Measurements from ENCODE around the gene CFHR4.
"Not testable (repeated sequence)": the region's sequence is repeated elsewhere in the genome, so short reads cannot be mapped to it uniquely, and the experiment has no call there.

Gene CFHR4

GRCh38 chr1:196933531-196934189, 45.8 kb downstream of the CFHR4 start:
- no peaks in the 10 kb centered on the region for H3K9me3 ChIP-seq (ENCODE audit: control insufficient read depth, insufficient read depth, low read length)
- no peak overlapping the region for H3K27ac ChIP-seq (ENCODE audit: low read length)
- H3K4me3 ChIP-seq (ENCODE audit: low read length) = no peak overlapping the region
- WGBS (ENCODE audit: insufficient coverage, insufficient read length) = no CpG with 5 or more reads among the region's 32 CpGs
- no peaks in the 10 kb centered on the region for H3K4me1 ChIP-seq (ENCODE audit: control insufficient read depth, insufficient read depth, low read length)
- no peaks in the 10 kb centered on the region for H3K36me3 ChIP-seq (ENCODE audit: control insufficient read depth, insufficient read depth, low read length)
- no peaks in the 10 kb centered on the region for H3K27me3 ChIP-seq (ENCODE audit: control insufficient read depth, insufficient read depth, low read length)
- no peak for DNase-seq (ENCODE audit: low read depth, low spot score)

GRCh38 chr1:196941474-196941873, 53.6 kb downstream of the CFHR4 start:
- H3K27ac ChIP-seq (ENCODE audit: low read length); H3K4me1 ChIP-seq (ENCODE audit: control insufficient read depth, insufficient read depth, low read length); H3K36me3 ChIP-seq (ENCODE audit: control insufficient read depth, insufficient read depth, low read length); H3K27me3 ChIP-seq (ENCODE audit: control insufficient read depth, insufficient read depth, low read length); H3K4me3 ChIP-seq (ENCODE audit: low read length); H3K9me3 ChIP-seq (ENCODE audit: control insufficient read depth, insufficient read depth, low read length); DNase-seq (ENCODE audit: low read depth, low spot score): not testable (repeated sequence)
- no CpG with 5 or more reads among the region's 6 CpGs for WGBS (ENCODE audit: insufficient coverage, insufficient read length)

GRCh38 chr1:196943568-196943967, 55.7 kb downstream of the CFHR4 start, which contains the start of gene CFHR2:
Gene CFHR2 (plus strand): TSS chr1:196943738. CDS start chr1:196943881, 143 bp downstream.
- not testable (repeated sequence) for H3K9me3 ChIP-seq (ENCODE audit: control insufficient read depth, insufficient read depth, low read length); H3K4me3 ChIP-seq (ENCODE audit: low read length); H3K4me1 ChIP-seq (ENCODE audit: control insufficient read depth, insufficient read depth, low read length); H3K36me3 ChIP-seq (ENCODE audit: control insufficient read depth, insufficient read depth, low read length); H3K27ac ChIP-seq (ENCODE audit: low read length); DNase-seq (ENCODE audit: low read depth, low spot score); H3K27me3 ChIP-seq (ENCODE audit: control insufficient read depth, insufficient read depth, low read length)
- WGBS (ENCODE audit: insufficient coverage, insufficient read length) = no CpG with 5 or more reads among the region's 1 CpG

GRCh38 chr1:196951711-196952394, 64.0 kb downstream of the CFHR4 start:
- Histone ChIP-seq H3K27me3 (ENCODE audit: control insufficient read depth, insufficient read depth, low read length) (no peaks in the 10 kb centered on the region), H3K9me3 (ENCODE audit: control insufficient read depth, insufficient read depth, low read length) (no peaks in the 10 kb centered on the region), H3K4me3 (ENCODE audit: low read length) (no peak overlapping the region), H3K27ac (ENCODE audit: low read length) (no peak overlapping the region), H3K36me3 (ENCODE audit: control insufficient read depth, insufficient read depth, low read length) (no peaks in the 10 kb centered on the region), H3K4me1 (ENCODE audit: control insufficient read depth, insufficient read depth, low read length) (no peaks in the 10 kb centered on the region)
- no CpG with 5 or more reads among the region's 2 CpGs for WGBS (ENCODE audit: insufficient coverage, insufficient read length)
- no peak for DNase-seq (ENCODE audit: low read depth, low spot score)

- no peak for DNase-seq (ENCODE audit: low read depth, low spot score)
- no peak overlapping the region for H3K27ac ChIP-seq (ENCODE audit: low read length)
- no peak overlapping the region for H3K4me3 ChIP-seq (ENCODE audit: low read length)
- no CpG with 5 or more reads among the region's 2 CpGs for WGBS (ENCODE audit: insufficient coverage, insufficient read length)
- H3K27me3 ChIP-seq (ENCODE audit: control insufficient read depth, insufficient read depth, low read length) = no peaks in the 10 kb centered on the region
- H3K9me3 ChIP-seq (ENCODE audit: control insufficient read depth, insufficient read depth, low read length) = no peaks in the 10 kb centered on the region
- no peaks in the 10 kb centered on the region for H3K4me1 ChIP-seq (ENCODE audit: control insufficient read depth, insufficient read depth, low read length)
- no peaks in the 10 kb centered on the region for H3K36me3 ChIP-seq (ENCODE audit: control insufficient read depth, insufficient read depth, low read length)
Measured at GRCh38 chr1:196954778-196955177, 66.9 kb downstream of the CFHR4 start.

- no peaks in the 10 kb centered on the region for H3K4me1 ChIP-seq (ENCODE audit: control insufficient read depth, insufficient read depth, low read length)
- H3K27ac ChIP-seq (ENCODE audit: low read length) = no peak overlapping the region
- WGBS (ENCODE audit: insufficient coverage, insufficient read length) = no CpG with 5 or more reads among the region's 1 CpG
- no peaks in the 10 kb centered on the region for H3K36me3 ChIP-seq (ENCODE audit: control insufficient read depth, insufficient read depth, low read length)
- no peak overlapping the region for H3K4me3 ChIP-seq (ENCODE audit: low read length)
- no peaks in the 10 kb centered on the region for H3K9me3 ChIP-seq (ENCODE audit: control insufficient read depth, insufficient read depth, low read length)
- H3K27me3 ChIP-seq (ENCODE audit: control insufficient read depth, insufficient read depth, low read length) = no peaks in the 10 kb centered on the region
- DNase-seq (ENCODE audit: low read depth, low spot score) = no peak
Measured at GRCh38 chr1:196955926-196956325, 68.1 kb downstream of the CFHR4 start.

GRCh38 chr1:196960854-196961253, 73.0 kb downstream of the CFHR4 start:
- DNase-seq (ENCODE audit: low read depth, low spot score) = no peak
- Histone ChIP-seq H3K27me3 (ENCODE audit: control insufficient read depth, insufficient read depth, low read length) (no peaks in the 10 kb centered on the region), H3K4me3 (ENCODE audit: low read length) (no peak overlapping the region), H3K36me3 (ENCODE audit: control insufficient read depth, insufficient read depth, low read length) (no peaks in the 10 kb centered on the region), H3K27ac (ENCODE audit: low read length) (no peak overlapping the region), H3K4me1 (ENCODE audit: control insufficient read depth, insufficient read depth, low read length) (no peaks in the 10 kb centered on the region), H3K9me3 (ENCODE audit: control insufficient read depth, insufficient read depth, low read length) (no peaks in the 10 kb centered on the region)
- WGBS (ENCODE audit: insufficient coverage, insufficient read length) = no CpG with 5 or more reads among the region's 3 CpGs
